COLO668 (cell line): ENCODE measurements around the gene SAT2.

Experiments
- DNase-seq: peaks from one replicate; lab custom pipeline; 2025; ENCODE audit not compliant: unreplicated experiment; lab: John Stamatoyannopoulos, UW

Gene SAT2

GRCh38 chr17:7592422-7593021 lies 35.1 kb downstream of the SAT2 start:
- no peak for DNase-seq

- DNase-seq: no peak
These were observed 36.0 kb downstream of the SAT2 start for GRCh38 chr17:7591596-7591995.

GRCh38 chr17:7590743-7591142 lies 36.9 kb downstream of the SAT2 start:
- no peak for DNase-seq

GRCh38 chr17:7589891-7590691 lies 37.5 kb downstream of the SAT2 start, which contains the start of gene SOX15:
SOX15 (minus strand) TSS chr17:7590094; CDS start chr17:7589676, 418 bp downstream.
- DNase-seq: no peak

- DNase-seq: peak; percentile 52
These were observed 38.3 kb downstream of the SAT2 start for GRCh38 chr17:7589204-7589868.

- no peak for DNase-seq
These were observed 38.9 kb downstream of the SAT2 start for GRCh38 chr17:7588553-7589203.

- no peak for DNase-seq
These were observed 40.0 kb downstream of the SAT2 start for GRCh38 chr17:7587420-7588151.

- DNase-seq: no peak
These were observed 40.8 kb downstream of the SAT2 start for GRCh38 chr17:7586673-7587419.

GRCh38 chr17:7583253-7584109 lies 44.1 kb downstream of the SAT2 start, which contains the start of gene MPDU1:
MPDU1 (plus strand) TSS chr17:7583852; CDS start chr17:7583863, 11 bp downstream.
- DNase-seq: peak; percentile 93

- peak; percentile 31 for DNase-seq
These were observed 45.0 kb downstream of the SAT2 start for GRCh38 chr17:7582396-7583252.

- DNase-seq: no peak
These were observed 46.7 kb downstream of the SAT2 start for GRCh38 chr17:7580604-7581575.

- DNase-seq: peak; percentile 8
These were observed 47.6 kb downstream of the SAT2 start for GRCh38 chr17:7579834-7580603.

- peak; percentile 13 for DNase-seq
These were observed 48.4 kb downstream of the SAT2 start, which contains the start of gene CD68 for GRCh38 chr17:7579001-7579833. CD68 (plus strand) TSS chr17:7579638; CDS start chr17:7579678, 40 bp downstream.

- no peak for DNase-seq
These were observed 50.1 kb downstream of the SAT2 start for GRCh38 chr17:7577327-7578199.
